GM12878 (cell line): ENCODE results near the gene FARS2. TPM values are rescaled to one million over a fixed set of nuclear protein-coding genes. Genes with fewer than 3 reads are reported as not detected.

ENCODE experiments used
- ATAC-seq: fragments of 200-7000 bp; cut with Tn5 transposase; 3 replicates; pipeline ENCODE4 v1.9.1; 2020; ENCODE audit warnings: mild to moderate bottlenecking, moderate library complexity
- BruUV-seq: library from RNA; stranded (reverse); fragments of 400-500 nt; replicated peaks from 2 replicates; lab custom pipeline; 2021; lab: Mats Ljungman, UMichigan
- CTCF ChIA-PET: fragments of 300-600 bp; sonication (Branson Sonifier 250); formaldehyde crosslinking; extraction: SDS; loops from one replicate; lab custom pipeline; 2021; ENCODE audit warnings: inconsistent platforms; lab: Yijun Ruan, JAX
- POLR2A ChIA-PET: fragments of 350-600 bp; formaldehyde crosslinking; extraction: SDS; loops from one replicate; lab custom pipeline; 2021; ENCODE audit warnings: inconsistent platforms; lab: Charles Lee
- RAD21 ChIA-PET: fragments of 300-600 bp; sonication (Branson Sonifier 250); formaldehyde crosslinking; loops from one replicate; lab custom pipeline; 2023; ENCODE audit warnings: antibody characterized with exemption; ENCODE audit not compliant: unreplicated experiment; lab: Charles Lee
- SMC1A ChIA-PET: fragments of 300-600 bp; sonication (Branson Sonifier 250); formaldehyde crosslinking; loops from one replicate; lab custom pipeline; 2023; ENCODE audit not compliant: unreplicated experiment, uncharacterized antibody; lab: Charles Lee
- DNase-seq: peaks from one replicate; pipeline ENCODE4 v3.0.0-alpha.2; 2011; ENCODE audit warnings: low read depth, low spot score
- FAIRE-seq: peaks from 3 replicates; lab custom pipeline; 2011; peaks lifted over from hg19 to GRCh38; lab: Jason Lieb, UNC
- H2AFZ ChIP-seq: 2 replicates; pipeline ENCODE4 v1.6.0; 2011; ENCODE audit warnings: low read depth, low read length, control low read depth; ENCODE audit not compliant: control insufficient read depth
- H3K27ac ChIP-seq: 2 replicates; pipeline ENCODE4 v1.5.1; 2011; ENCODE audit warnings: control low read depth; ENCODE audit not compliant: control insufficient read depth, insufficient read depth
- H3K27me3 ChIP-seq, 2 experiments: replicated peaks in 1 of 2; 2 replicates each; pipeline versions ENCODE4 v1.6.0 to v1.6.1; 2011; ENCODE audit warnings: low read length in 1 of 2; ENCODE audit not compliant: control insufficient read depth in 2 of 2, insufficient read depth in 2 of 2
- H3K36me3 ChIP-seq, 2 experiments: 2 replicates each; pipeline ENCODE4 v1.5.1; 2011; ENCODE audit warnings: low read length in 1 of 2; ENCODE audit not compliant: control insufficient read depth in 2 of 2, insufficient read depth in 2 of 2
- H3K4me1 ChIP-seq: 2 replicates; pipeline ENCODE4 v1.6.1; 2011; ENCODE audit warnings: mild to moderate bottlenecking, low read length, moderate library complexity, mixed read lengths; ENCODE audit not compliant: control insufficient read depth, insufficient read depth
- H3K4me2 ChIP-seq: 2 replicates; pipeline ENCODE4 v1.6.0; 2011; ENCODE audit warnings: control low read depth; ENCODE audit not compliant: control insufficient read depth, insufficient read depth
- H3K4me3 ChIP-seq: fragments of 200-600 bp; sonication (generic); 2 replicates; pipeline ENCODE4 v1.5.1; 2016
- H3K79me2 ChIP-seq: 2 replicates; pipeline ENCODE4 v1.6.0; 2011; ENCODE audit warnings: low read length; ENCODE audit not compliant: control insufficient read depth, insufficient read depth
- H3K9ac ChIP-seq: 2 replicates; pipeline ENCODE4 v1.8.0; 2011; ENCODE audit warnings: low read length, control low read depth, mixed read lengths; ENCODE audit not compliant: control insufficient read depth, insufficient read depth
- H3K9me3 ChIP-seq: replicated peaks from 3 replicates; pipeline ENCODE4 v1.5.1; 2011; ENCODE audit warnings: mild to moderate bottlenecking, low read length; ENCODE audit not compliant: control insufficient read depth, insufficient read depth
- H4K20me1 ChIP-seq: 2 replicates; pipeline ENCODE4 v1.6.0; 2011; ENCODE audit not compliant: control insufficient read depth, insufficient read depth
- E2F8 ChIP-seq: fragments of 450-650 bp; IDR thresholded peaks from 2 replicates; pipeline ENCODE4 v1.6.1; 2018; ENCODE audit warnings: mild to moderate bottlenecking, low read depth, moderate library complexity; ENCODE audit not compliant: partially characterized antibody
- LARP7 ChIP-seq: fragments of 450-650 bp; IDR thresholded peaks from 2 replicates; pipeline ENCODE4 v1.6.1; 2017; ENCODE audit warnings: mild to moderate bottlenecking
- MXI1 ChIP-seq: fragments of 150-350 bp; IDR thresholded peaks from 2 replicates; pipeline ENCODE4 v1.6.1; 2011; ENCODE audit warnings: low read depth, mild to moderate bottlenecking, inconsistent platforms, low read length, improper control_type of control experiment
- RAD51 ChIP-seq: fragments of 450-650 bp; IDR thresholded peaks from 2 replicates; pipeline ENCODE4 v1.6.1; 2016; ENCODE audit warnings: moderate library complexity, mild to moderate bottlenecking, inconsistent platforms
- SKIL ChIP-seq: fragments of 450-650 bp; IDR thresholded peaks from 2 replicates; pipeline ENCODE4 v1.6.1; 2017; ENCODE audit warnings: mild to moderate bottlenecking, low read depth, inconsistent platforms; ENCODE audit not compliant: poor library complexity, severe bottlenecking
- ZBTB4 ChIP-seq: fragments of 450-650 bp; formaldehyde crosslinking; IDR thresholded peaks from 2 replicates; pipeline ENCODE4 v1.4.0; 2022; ENCODE audit warnings: mild to moderate bottlenecking, moderate library complexity
- WGBS: methylation state at CpG from one replicate; pipeline ENCODE4 v1.1.6; 2016; ENCODE audit warnings: low lambda C conversion rate; ENCODE audit not compliant: insufficient replicate concordance, insufficient coverage; ENCODE audit errors: missing lambda C conversion rate; 5-methylcytosine and 5-hydroxymethylcytosine counted together
- in situ Hi-C: fragments of 300-500 bp; cut with MboI; formaldehyde crosslinking; loops from 9 replicates; pipeline ENCODE4 v1.14.3; 2018; ENCODE audit warnings: mixed read lengths
- intact Hi-C: fragments of 100-400 bp; cut with micrococcal nuclease; formaldehyde crosslinking; loops from one replicate; pipeline ENCODE4 v1.14.2; 2022; ENCODE audit not compliant: unreplicated experiment
- polyA plus RNA-seq, 11 experiments: library from polyadenylated mRNA; depleted of rRNA in 4 of 11; unstranded in 6 of 11; stranded (reverse) in 5 of 11; fragments of >200 nt; fragmentation: Nextera tagmentation in 4 of 11; fragmentation: Illumina TruSeq in 1 of 11; extraction: Ambion mirVana in 4 of 11; extraction: Trizol in 1 of 11; gene quantifications; 1 replicate in 1 of 11; 2 replicates in 10 of 11; pipeline versions ENCODE4 v1.2.1 to v1.2.3, GENCODE V29; 2011 to 2016; ENCODE audit warnings: inconsistent platforms in 2 of 11, missing spikeins in 2 of 11, low read depth in 1 of 11
- total RNA-seq, 4 experiments: library from RNA; depleted of rRNA in 3 of 4; stranded (reverse); fragments of >200 nt in 3 of 4; fragmentation: Illumina TruSeq in 1 of 4; extraction: Trizol in 1 of 4; gene quantifications; 2 replicates each; pipeline versions ENCODE4 v1.2.1 to v1.2.3, GENCODE V29; 2013 to 2021

FARS2 gene
- total and polyA plus RNA-seq, 10 of the 15 experiments (the other 5 are each of a cell fraction or from before 2014, with no cell fraction given), result 16.8 to 46.7 (median 25.6) TPM

- Histone ChIP-seq H3K27ac (no peak overlapping the region), H3K4me1 (no peaks in the 10 kb centered on the region), H3K4me2 (no peak overlapping the region), H3K9me3 (no peaks in the 10 kb centered on the region), H4K20me1 (peaks cover 3% of the 10 kb centered on the region; the same call in 1 of the 2 replicates), H3K27me3 (no peaks in the 10 kb centered on the region), H3K79me2 (no peaks in the 10 kb centered on the region), H2AFZ (no peak overlapping the region), H3K36me3 (no peaks in the 10 kb centered on the region), H3K9ac (no peak overlapping the region), H3K4me3 (no peak overlapping the region)
- SMC1A ChIA-PET, result no interaction called here
- in situ Hi-C loops, result no loop called here
- intact Hi-C loops, result no loop called here
- POLR2A ChIA-PET, result interaction anchor here (1.1 kb wide), 1 partner anchor 12 kb away, joined by 3 read pairs; no protein-coding TSS in a partner anchor
- no peak for DNase-seq
- RAD21 ChIA-PET, result no interaction called here
- TF ChIP-seq MXI1 (no peak), SKIL (no peak), E2F8 (no peak), RAD51 (no peak), LARP7 (no peak), ZBTB4 (no peak)
- no TSS peak for BruUV-seq
- FAIRE-seq, result no peak
- ATAC-seq, result no peak
- CTCF ChIA-PET, result no interaction called here
- 97% methylated on average over 9 of the region's 9 CpGs for WGBS
Measured at GRCh38 chr6:5457041-5457440, 195.7 kb downstream of the FARS2 start.
